ENCODE measurements around the gene SLC66A1. TPM values are rescaled to one million over a fixed set of nuclear protein-coding genes. Genes with fewer than 3 reads are reported as not detected.

SLC66A1 gene
- 60.5 TPM for polyA plus RNA-seq (2012; ENCODE audit: insufficient read length, low read depth)

- no peak for TF ChIP-seq SIN3A (IDR thresholded peaks at IDR 0.05; ENCODE audit: borderline replicate concordance, insufficient read depth, low read length)
- no peak; a peak in 1 of 4 replicates for TF ChIP-seq REST (IDR thresholded peaks at IDR 0.05; ENCODE audit: insufficient read depth in 1 of 2, low read depth in 2 of 2, low read length in 2 of 2)
- TF ChIP-seq POLR2AphosphoS5 (IDR thresholded peaks at IDR 0.05; ENCODE audit: low read depth, low read length) = peak; percentile 85
- TF ChIP-seq TAF1 (IDR thresholded peaks at IDR 0.05; ENCODE audit: borderline replicate concordance, insufficient read depth, low read length) = peak; percentile 87; the same call in 1 of the 2 replicates
- TF ChIP-seq FOXP2 (optimal IDR thresholded peaks at IDR 0.05; ENCODE audit: borderline replicate concordance, extremely low read depth, extremely low read length, insufficient read depth) = no peak
Measured at GRCh38 chr1:19311931-19312781, at the start of gene SLC66A1, which contains the start of gene AKR7A2. Gene SLC66A1 (plus strand): TSS chr1:19312326. CDS start chr1:19317678, 5,352 bp downstream. Gene AKR7A2 (minus strand): TSS chr1:19312144. CDS start chr1:19312124, 20 bp downstream.

- TF ChIP-seq SIN3A (IDR thresholded peaks at IDR 0.05; ENCODE audit: borderline replicate concordance, insufficient read depth, low read length) = no peak
- TF ChIP-seq POLR2AphosphoS5 (IDR thresholded peaks at IDR 0.05; ENCODE audit: low read depth, low read length) = no peak
- TF ChIP-seq FOXP2 (optimal IDR thresholded peaks at IDR 0.05; ENCODE audit: borderline replicate concordance, extremely low read depth, extremely low read length, insufficient read depth) = no peak
- no peak for TF ChIP-seq TAF1 (IDR thresholded peaks at IDR 0.05; ENCODE audit: borderline replicate concordance, insufficient read depth, low read length)
- no peak for TF ChIP-seq REST (IDR thresholded peaks at IDR 0.05; ENCODE audit: insufficient read depth in 1 of 2, low read depth in 2 of 2, low read length in 2 of 2)
Measured at GRCh38 chr1:19262744-19263143, 49.4 kb upstream of the SLC66A1 start.

GRCh38 chr1:19268445-19268844 is 43.7 kb upstream of the SLC66A1 start:
- TF ChIP-seq POLR2AphosphoS5 (IDR thresholded peaks at IDR 0.05; ENCODE audit: low read depth, low read length) (no peak), REST (IDR thresholded peaks at IDR 0.05; ENCODE audit: insufficient read depth in 1 of 2, low read depth in 2 of 2, low read length in 2 of 2) (no peak), SIN3A (IDR thresholded peaks at IDR 0.05; ENCODE audit: borderline replicate concordance, insufficient read depth, low read length) (no peak), FOXP2 (optimal IDR thresholded peaks at IDR 0.05; ENCODE audit: borderline replicate concordance, extremely low read depth, extremely low read length, insufficient read depth) (no peak), TAF1 (IDR thresholded peaks at IDR 0.05; ENCODE audit: borderline replicate concordance, insufficient read depth, low read length) (no peak)

GRCh38 chr1:19272064-19272463 is 40.1 kb upstream of the SLC66A1 start:
- TF ChIP-seq TAF1 (IDR thresholded peaks at IDR 0.05; ENCODE audit: borderline replicate concordance, insufficient read depth, low read length) = no peak
- TF ChIP-seq FOXP2 (optimal IDR thresholded peaks at IDR 0.05; ENCODE audit: borderline replicate concordance, extremely low read depth, extremely low read length, insufficient read depth) = no peak
- no peak for TF ChIP-seq POLR2AphosphoS5 (IDR thresholded peaks at IDR 0.05; ENCODE audit: low read depth, low read length)
- TF ChIP-seq SIN3A (IDR thresholded peaks at IDR 0.05; ENCODE audit: borderline replicate concordance, insufficient read depth, low read length) = no peak
- TF ChIP-seq REST (IDR thresholded peaks at IDR 0.05; ENCODE audit: insufficient read depth in 1 of 2, low read depth in 2 of 2, low read length in 2 of 2) = no peak
